ENCODE results near the gene ROS1.

DNA sequence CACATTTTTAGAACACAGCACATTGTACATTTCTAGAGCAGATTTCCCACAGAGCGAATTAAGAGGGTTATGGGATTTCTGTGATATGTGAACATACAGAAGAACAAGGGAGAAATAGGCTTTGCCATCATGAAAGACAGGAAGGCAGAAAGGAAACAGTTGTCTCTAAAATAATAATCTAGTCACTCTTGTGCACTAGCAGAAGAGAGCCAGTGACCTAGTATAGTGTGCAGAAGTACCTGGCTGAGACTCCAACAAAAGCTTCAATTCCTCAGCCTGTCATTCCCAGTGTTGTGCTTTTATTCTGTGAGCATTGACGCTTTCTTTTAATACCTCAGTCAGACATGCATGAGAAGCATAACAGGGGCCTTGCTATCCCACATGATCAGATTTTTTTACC is 39.0 kb upstream of the ROS1 start:
- TF ChIP-seq, protein P1, sequence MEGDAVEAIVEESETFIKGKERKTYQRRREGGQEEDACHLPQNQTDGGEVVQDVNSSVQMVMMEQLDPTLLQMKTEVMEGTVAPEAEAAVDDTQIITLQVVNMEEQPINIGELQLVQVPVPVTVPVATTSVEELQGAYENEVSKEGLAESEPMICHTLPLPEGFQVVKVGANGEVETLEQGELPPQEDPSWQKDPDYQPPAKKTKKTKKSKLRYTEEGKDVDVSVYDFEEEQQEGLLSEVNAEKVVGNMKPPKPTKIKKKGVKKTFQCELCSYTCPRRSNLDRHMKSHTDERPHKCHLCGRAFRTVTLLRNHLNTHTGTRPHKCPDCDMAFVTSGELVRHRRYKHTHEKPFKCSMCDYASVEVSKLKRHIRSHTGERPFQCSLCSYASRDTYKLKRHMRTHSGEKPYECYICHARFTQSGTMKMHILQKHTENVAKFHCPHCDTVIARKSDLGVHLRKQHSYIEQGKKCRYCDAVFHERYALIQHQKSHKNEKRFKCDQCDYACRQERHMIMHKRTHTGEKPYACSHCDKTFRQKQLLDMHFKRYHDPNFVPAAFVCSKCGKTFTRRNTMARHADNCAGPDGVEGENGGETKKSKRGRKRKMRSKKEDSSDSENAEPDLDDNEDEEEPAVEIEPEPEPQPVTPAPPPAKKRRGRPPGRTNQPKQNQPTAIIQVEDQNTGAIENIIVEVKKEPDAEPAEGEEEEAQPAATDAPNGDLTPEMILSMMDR (conservative IDR thresholded peaks at IDR 0.05 in 1 of 2, IDR thresholded peaks at IDR 0.05 in 1 of 2; ENCODE audit: extremely low read depth in 1 of 2, insufficient read depth in 1 of 2, low read depth in 1 of 2, low read length in 2 of 2): no peak
- TF ChIP-seq EZH2 (IDR thresholded peaks at IDR 0.05; ENCODE audit: borderline replicate concordance, low read length): no peak

All from mammary epithelial cell (primary cell).